Measurements from ENCODE around the gene PLB1. TPM values are rescaled to one million over a fixed set of nuclear protein-coding genes. Genes with fewer than 3 reads are reported as not detected.

PLB1 gene
- total and polyA plus RNA-seq, 9 of the 15 experiments (the other 6 are each of a cell fraction or from before 2014, with no cell fraction given) = 0.01 to 0.09 (median 0.07) TPM; not detected in 2

- TF ChIP-seq ZNF518B (CRISPR knock-in tag; IDR thresholded peaks at IDR 0.05) = no peak
- no peak for TF ChIP-seq NFYB (IDR thresholded peaks at IDR 0.05; ENCODE audit: extremely low read depth, insufficient read length)
- TF ChIP-seq MED1 (CRISPR knock-in tag; IDR thresholded peaks at IDR 0.05; ENCODE audit: borderline replicate concordance) = no peak
- no peak for TF ChIP-seq ZNF239 (CRISPR knock-in tag; IDR thresholded peaks at IDR 0.05)
- TF ChIP-seq EGR1 (conservative IDR thresholded peaks at IDR 0.05) = peak; percentile 35; the same call in 1 of the 2 replicates
- no peak for TF ChIP-seq ZBTB40 (IDR thresholded peaks at IDR 0.05)
- no peak for TF ChIP-seq ZBTB40 (CRISPR knock-in tag; IDR thresholded peaks at IDR 0.05)
- TF ChIP-seq PPARD (CRISPR knock-in tag; IDR thresholded peaks at IDR 0.05) = no peak
- no peak for TF ChIP-seq ZNF740 (CRISPR knock-in tag; IDR thresholded peaks at IDR 0.05)
- TF ChIP-seq ZNF740 (tag; IDR thresholded peaks at IDR 0.05) = no peak
- no peak for TF ChIP-seq JUND (IDR thresholded peaks at IDR 0.05; ENCODE audit: borderline replicate concordance, low read depth, low read length)
- TF ChIP-seq JUND (tag; IDR thresholded peaks at IDR 0.05; ENCODE audit: borderline replicate concordance, low read depth, low read length) = no peak
- TF ChIP-seq RFX1 (IDR thresholded peaks at IDR 0.05) = no peak
- peak in 1 of 2 experiments; percentile 15 for TF ChIP-seq E2F6 (IDR thresholded peaks at IDR 0.05; ENCODE audit: borderline replicate concordance in 1 of 2, extremely low read depth in 1 of 2, insufficient read depth in 1 of 2, insufficient read length in 1 of 2, low read depth in 1 of 2, low read length in 1 of 2, poor library complexity in 1 of 2, severe bottlenecking in 1 of 2)
These were observed 24.6 kb upstream of the PLB1 start (continued) for GRCh38 chr2:28471214-28471613.

Measured in K562 (cell line).